DOHH2 (cell line): ENCODE data around the gene TMEM214.

ENCODE experiments used
- H3F3A ChIP-seq: fragments of 200-600 bp; sonication (generic), shearing (Covaris generic); 2 replicates; pipeline ENCODE4 v1.6.0; 2016; ENCODE audit warnings: antibody characterized with exemption, mild to moderate bottlenecking; ENCODE audit not compliant: control insufficient read depth, insufficient read depth
- H3K27ac ChIP-seq: fragments of 200-600 bp; sonication (generic); 2 replicates; pipeline ENCODE4 v1.5.1; 2014; ENCODE audit warnings: low read depth, mild to moderate bottlenecking, low read length, moderate library complexity
- H3K27me3 ChIP-seq: fragments of 200-600 bp; sonication (generic); 2 replicates; pipeline ENCODE4 v1.6.1; 2014; ENCODE audit warnings: mild to moderate bottlenecking, low read length, mixed read lengths; ENCODE audit not compliant: control insufficient read depth
- H3K36me3 ChIP-seq: fragments of 200-600 bp; sonication (generic); 2 replicates; pipeline ENCODE4 v1.6.1; 2014; ENCODE audit warnings: mild to moderate bottlenecking, low read length, moderate library complexity, mixed read lengths; ENCODE audit not compliant: control insufficient read depth
- H3K4me1 ChIP-seq: fragments of 200-600 bp; sonication (generic); 2 replicates; pipeline ENCODE4 v1.6.1; 2014; ENCODE audit warnings: mild to moderate bottlenecking, low read length, mixed read lengths; ENCODE audit not compliant: control insufficient read depth
- H3K4me2 ChIP-seq: fragments of 200-600 bp; sonication (generic); 2 replicates; pipeline ENCODE4 v1.6.0; 2014; ENCODE audit warnings: mild to moderate bottlenecking, low read length, moderate library complexity
- H3K4me3 ChIP-seq: fragments of 200-600 bp; sonication (generic); 2 replicates; pipeline ENCODE4 v1.5.1; 2014; ENCODE audit warnings: mild to moderate bottlenecking, low read length, mixed read lengths
- H3K79me2 ChIP-seq: fragments of 200-600 bp; sonication (generic); 2 replicates; pipeline ENCODE4 v1.6.1; 2014; ENCODE audit warnings: mild to moderate bottlenecking, low read length, mixed read lengths; ENCODE audit not compliant: control insufficient read depth
- H3K9me2 ChIP-seq: fragments of 200-600 bp; sonication (generic); replicated peaks from 2 replicates; pipeline ENCODE4 v1.6.1; 2014; ENCODE audit warnings: mild to moderate bottlenecking, low read length, mixed read lengths; ENCODE audit not compliant: control insufficient read depth
- H3K9me3 ChIP-seq: fragments of 200-600 bp; sonication (generic); 2 replicates; pipeline ENCODE4 v1.6.1; 2014; ENCODE audit warnings: antibody characterized with exemption, low read length, mixed read lengths; ENCODE audit not compliant: control insufficient read depth, insufficient read depth
- H4K20me1 ChIP-seq: fragments of 200-600 bp; sonication (generic); 2 replicates; pipeline ENCODE4 v1.6.0; 2014; ENCODE audit warnings: low read depth, mild to moderate bottlenecking, antibody characterized with exemption, low read length, moderate library complexity; ENCODE audit not compliant: control insufficient read depth, insufficient read depth
- EZH2phosphoT487 ChIP-seq: fragments of 200-600 bp; sonication (generic); IDR thresholded peaks from 2 replicates; pipeline ENCODE4 v1.6.1; 2017; ENCODE audit warnings: borderline replicate concordance, mild to moderate bottlenecking, antibody characterized with exemption, low read length, moderate library complexity, mixed read lengths
- TF ChIP-seq, protein P1 (sequence below): fragments of 200-600 bp; sonication (generic); IDR thresholded peaks from one replicate; pipeline ENCODE4 v1.5.1; 2014; ENCODE audit warnings: antibody characterized with exemption, mild to moderate bottlenecking, low read depth, low read length; ENCODE audit not compliant: poor library complexity, severe bottlenecking

The TMEM214 gene

GRCh38 chr2:27071277-27071989 lies 38.7 kb downstream of the TMEM214 start, which contains the start of gene OST4:
Gene OST4, minus strand, starts transcription at chr2:27071654.
- Histone ChIP-seq H3K27ac (peak within 1 kb of the TSS; percentile 37), H4K20me1 (no peaks in the 10 kb centered on the region), H3K4me1 (peaks cover 58% of the 10 kb centered on the region), H3F3A (peaks cover 13% of the 10 kb centered on the region; the same call in 1 of the 2 replicates), H3K27me3 (no peaks in the 10 kb centered on the region), H3K9me2 (no peaks in the 10 kb centered on the region), H3K36me3 (peaks cover 43% of the 10 kb centered on the region), H3K79me2 (peaks cover 34% of the 10 kb centered on the region), H3K4me2 (peak within 1 kb of the TSS; percentile 74), H3K9me3 (no peaks in the 10 kb centered on the region), H3K4me3 (peak within 1 kb of the TSS; percentile 86)
- TF ChIP-seq, protein P1, sequence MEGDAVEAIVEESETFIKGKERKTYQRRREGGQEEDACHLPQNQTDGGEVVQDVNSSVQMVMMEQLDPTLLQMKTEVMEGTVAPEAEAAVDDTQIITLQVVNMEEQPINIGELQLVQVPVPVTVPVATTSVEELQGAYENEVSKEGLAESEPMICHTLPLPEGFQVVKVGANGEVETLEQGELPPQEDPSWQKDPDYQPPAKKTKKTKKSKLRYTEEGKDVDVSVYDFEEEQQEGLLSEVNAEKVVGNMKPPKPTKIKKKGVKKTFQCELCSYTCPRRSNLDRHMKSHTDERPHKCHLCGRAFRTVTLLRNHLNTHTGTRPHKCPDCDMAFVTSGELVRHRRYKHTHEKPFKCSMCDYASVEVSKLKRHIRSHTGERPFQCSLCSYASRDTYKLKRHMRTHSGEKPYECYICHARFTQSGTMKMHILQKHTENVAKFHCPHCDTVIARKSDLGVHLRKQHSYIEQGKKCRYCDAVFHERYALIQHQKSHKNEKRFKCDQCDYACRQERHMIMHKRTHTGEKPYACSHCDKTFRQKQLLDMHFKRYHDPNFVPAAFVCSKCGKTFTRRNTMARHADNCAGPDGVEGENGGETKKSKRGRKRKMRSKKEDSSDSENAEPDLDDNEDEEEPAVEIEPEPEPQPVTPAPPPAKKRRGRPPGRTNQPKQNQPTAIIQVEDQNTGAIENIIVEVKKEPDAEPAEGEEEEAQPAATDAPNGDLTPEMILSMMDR = peak; percentile 35
- TF ChIP-seq EZH2phosphoT487 = no peak

- no peaks in the 10 kb centered on the region for H3K9me3 ChIP-seq
- no peaks in the 10 kb centered on the region for H3K27me3 ChIP-seq
- peaks cover 34% of the 10 kb centered on the region for H3K79me2 ChIP-seq
- peaks cover 66% of the 10 kb centered on the region for H3K4me1 ChIP-seq
- H3F3A ChIP-seq = peaks cover 15% of the 10 kb centered on the region; the same call in 1 of the 2 replicates
- H3K4me2 ChIP-seq = peak overlapping the region; percentile 74
- H3K36me3 ChIP-seq = peaks cover 42% of the 10 kb centered on the region
- H3K27ac ChIP-seq = no peak overlapping the region
- peak overlapping the region; percentile 86 for H3K4me3 ChIP-seq
- H3K9me2 ChIP-seq = no peaks in the 10 kb centered on the region
- no peak for TF ChIP-seq EZH2phosphoT487
- TF ChIP-seq, protein P1 = no peak
- no peaks in the 10 kb centered on the region for H4K20me1 ChIP-seq
These were observed 39.4 kb downstream of the TMEM214 start for GRCh38 chr2:27071990-27072830.

DNA sequence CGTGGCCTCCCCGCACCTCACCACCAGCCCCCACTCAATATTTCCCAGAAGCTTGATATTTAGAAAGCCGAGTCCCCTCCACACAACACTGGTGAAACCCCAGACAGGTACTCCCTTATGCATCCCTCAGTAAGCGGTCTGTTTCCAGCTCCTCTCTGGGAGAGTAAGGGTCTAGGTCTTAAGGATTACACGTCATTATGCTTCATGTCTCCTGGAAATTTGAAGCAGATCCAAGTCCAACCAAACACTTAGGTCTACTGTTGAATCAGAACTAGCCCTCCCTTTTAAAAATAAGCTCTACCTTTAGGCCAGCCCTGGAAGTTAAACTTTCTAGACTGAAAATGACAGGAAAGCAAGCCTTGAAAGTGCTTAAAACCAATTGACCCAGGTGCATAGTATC lies 40.2 kb downstream of the TMEM214 start:
- Histone ChIP-seq H3K27me3 (no peaks in the 10 kb centered on the region), H3K4me2 (no peak overlapping the region), H3K79me2 (peaks cover 34% of the 10 kb centered on the region), H3K9me3 (no peaks in the 10 kb centered on the region), H3K4me3 (no peak overlapping the region), H4K20me1 (no peaks in the 10 kb centered on the region), H3K27ac (no peak overlapping the region), H3K9me2 (no peaks in the 10 kb centered on the region), H3F3A (peaks cover 15% of the 10 kb centered on the region; the same call in 1 of the 2 replicates), H3K36me3 (peaks cover 35% of the 10 kb centered on the region), H3K4me1 (peaks cover 73% of the 10 kb centered on the region)
- TF ChIP-seq, protein P1 = no peak
- no peak for TF ChIP-seq EZH2phosphoT487
